KMS-11 (cell line): Measurements from ENCODE around the gene ZRANB2.

Experiments
- H2AFZ ChIP-seq: fragments of 200-600 bp; sonication (generic); 2 replicates; pipeline ENCODE4 v1.6.1; 2016; ENCODE audit warnings: antibody characterized with exemption, mixed run types, low read depth
- H3K27ac ChIP-seq: fragments of 200-600 bp; sonication (generic); 2 replicates; pipeline ENCODE4 v1.6.1; 2016; ENCODE audit warnings: mild to moderate bottlenecking, mixed run types
- H3K27me3 ChIP-seq: fragments of 200-600 bp; sonication (generic); 2 replicates; pipeline ENCODE4 v1.6.1; 2017; ENCODE audit warnings: mild to moderate bottlenecking, low read depth, mixed run types, moderate library complexity; ENCODE audit not compliant: insufficient read depth
- H3K36me3 ChIP-seq: fragments of 200-600 bp; sonication (generic); 2 replicates; pipeline ENCODE4 v1.6.1; 2017; ENCODE audit warnings: mild to moderate bottlenecking, mixed run types; ENCODE audit not compliant: insufficient read depth
- H3K4me1 ChIP-seq: fragments of 200-600 bp; sonication (generic); 2 replicates; pipeline ENCODE4 v1.6.1; 2016; ENCODE audit warnings: mild to moderate bottlenecking, low read depth, mixed run types; ENCODE audit not compliant: poor library complexity, severe bottlenecking
- H3K4me2 ChIP-seq: fragments of 200-600 bp; sonication (generic); 2 replicates; pipeline ENCODE4 v1.7.0; 2016; ENCODE audit warnings: mild to moderate bottlenecking, mixed run types
- H3K4me3 ChIP-seq: fragments of 200-600 bp; sonication (generic); IDR thresholded peaks from 2 replicates; pipeline ENCODE4 v1.6.1; 2017; ENCODE audit warnings: low read depth, low read length, mixed read lengths; ENCODE audit not compliant: insufficient read depth
- H3K79me2 ChIP-seq: fragments of 200-600 bp; sonication (generic); 2 replicates; pipeline ENCODE4 v1.6.1; 2016; ENCODE audit warnings: low read depth, mixed run types; ENCODE audit not compliant: insufficient read depth
- H3K9ac ChIP-seq: fragments of 200-600 bp; sonication (generic); 2 replicates; pipeline ENCODE4 v1.6.1; 2016; ENCODE audit warnings: mild to moderate bottlenecking, mixed run types
- H4K20me1 ChIP-seq: fragments of 200-600 bp; sonication (generic); 2 replicates; pipeline ENCODE4 v1.6.1; 2016; ENCODE audit warnings: mild to moderate bottlenecking, mixed run types; ENCODE audit not compliant: insufficient read depth
- TF ChIP-seq, protein P1 (sequence below): fragments of 200-600 bp; sonication (generic); conservative IDR thresholded peaks from 2 replicates; pipeline ENCODE4 v1.6.1; 2017; ENCODE audit warnings: low read depth, mild to moderate bottlenecking, antibody characterized with exemption, low read length, moderate library complexity, mixed read lengths

The ZRANB2 gene

DNA sequence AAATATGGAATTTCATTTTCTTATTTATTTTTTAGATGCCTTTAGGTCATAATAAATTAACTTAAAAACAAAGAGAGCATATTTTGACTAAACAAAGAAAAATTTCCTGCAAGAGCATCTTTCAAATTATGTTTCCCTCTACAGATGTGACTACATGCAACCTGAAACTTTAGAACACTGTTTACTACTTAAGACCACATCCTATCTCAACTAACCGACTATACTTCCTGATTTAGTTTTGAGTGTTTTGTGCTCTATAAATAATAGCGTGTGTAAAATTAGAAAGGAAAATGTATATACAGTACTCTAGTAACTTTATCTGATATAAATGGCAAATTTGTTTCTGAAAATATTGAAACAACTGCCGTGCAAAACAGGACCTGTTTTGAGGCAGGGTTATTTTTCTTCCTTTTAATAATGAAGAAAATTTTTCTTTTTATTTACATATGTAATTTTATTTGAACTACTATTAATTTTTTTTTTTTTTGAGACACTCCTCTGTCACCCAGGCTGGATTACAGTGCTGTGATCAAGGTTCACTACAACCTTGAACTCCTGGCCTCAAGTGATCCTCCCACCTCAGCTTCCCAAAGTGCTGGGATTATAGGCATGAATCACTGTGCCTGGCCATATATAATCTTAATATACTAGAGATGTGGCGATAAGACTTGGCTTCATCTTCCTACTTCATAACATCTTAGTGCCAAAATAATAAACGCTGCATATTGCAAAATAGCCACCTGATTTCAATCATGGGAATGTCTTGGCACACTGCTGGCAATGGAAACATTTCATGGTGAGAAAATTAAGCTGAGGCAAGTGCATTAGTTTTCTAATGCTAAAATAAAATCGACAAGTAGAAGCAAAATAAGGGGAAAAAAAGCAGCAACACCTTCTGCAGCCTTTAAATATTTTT is 12.3 kb downstream of the ZRANB2 start:
- Histone ChIP-seq H3K4me3 (no peak overlapping the region), H3K36me3 (peaks cover 10% of the 10 kb centered on the region; the same call in 1 of the 2 replicates), H3K4me1 (no peaks in the 10 kb centered on the region), H2AFZ (no peak overlapping the region), H3K27ac (no peak overlapping the region), H3K79me2 (no peaks in the 10 kb centered on the region), H3K27me3 (no peaks in the 10 kb centered on the region), H4K20me1 (no peaks in the 10 kb centered on the region), H3K9ac (no peak overlapping the region), H3K4me2 (no peak overlapping the region)
- TF ChIP-seq, protein P1, sequence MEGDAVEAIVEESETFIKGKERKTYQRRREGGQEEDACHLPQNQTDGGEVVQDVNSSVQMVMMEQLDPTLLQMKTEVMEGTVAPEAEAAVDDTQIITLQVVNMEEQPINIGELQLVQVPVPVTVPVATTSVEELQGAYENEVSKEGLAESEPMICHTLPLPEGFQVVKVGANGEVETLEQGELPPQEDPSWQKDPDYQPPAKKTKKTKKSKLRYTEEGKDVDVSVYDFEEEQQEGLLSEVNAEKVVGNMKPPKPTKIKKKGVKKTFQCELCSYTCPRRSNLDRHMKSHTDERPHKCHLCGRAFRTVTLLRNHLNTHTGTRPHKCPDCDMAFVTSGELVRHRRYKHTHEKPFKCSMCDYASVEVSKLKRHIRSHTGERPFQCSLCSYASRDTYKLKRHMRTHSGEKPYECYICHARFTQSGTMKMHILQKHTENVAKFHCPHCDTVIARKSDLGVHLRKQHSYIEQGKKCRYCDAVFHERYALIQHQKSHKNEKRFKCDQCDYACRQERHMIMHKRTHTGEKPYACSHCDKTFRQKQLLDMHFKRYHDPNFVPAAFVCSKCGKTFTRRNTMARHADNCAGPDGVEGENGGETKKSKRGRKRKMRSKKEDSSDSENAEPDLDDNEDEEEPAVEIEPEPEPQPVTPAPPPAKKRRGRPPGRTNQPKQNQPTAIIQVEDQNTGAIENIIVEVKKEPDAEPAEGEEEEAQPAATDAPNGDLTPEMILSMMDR = no peak

DNA sequence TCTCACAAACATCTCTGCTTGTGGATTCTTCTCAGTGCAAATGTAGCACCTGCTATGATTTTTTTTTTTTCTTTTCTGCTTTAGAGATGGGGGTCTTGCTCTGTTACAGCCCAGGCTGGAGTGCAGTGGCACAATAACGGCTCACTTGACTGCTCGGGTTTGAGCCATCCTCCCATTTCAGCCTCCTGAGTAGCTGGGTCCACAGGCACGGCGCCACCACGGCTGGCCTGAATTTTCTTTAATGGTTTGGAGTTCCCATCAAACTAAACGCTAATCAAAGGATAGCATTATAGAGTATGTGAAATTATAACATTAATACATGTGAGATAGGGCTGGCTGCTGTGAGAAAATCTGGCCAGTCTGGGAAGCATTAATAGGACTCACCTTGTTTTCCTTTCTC is 26.0 kb downstream of the ZRANB2 start:
- Histone ChIP-seq H3K4me3 (no peak overlapping the region), H4K20me1 (no peaks in the 10 kb centered on the region), H3K27me3 (no peaks in the 10 kb centered on the region), H3K9ac (no peak overlapping the region), H2AFZ (no peak overlapping the region), H3K4me1 (peaks cover 2% of the 10 kb centered on the region), H3K4me2 (no peak overlapping the region), H3K36me3 (no peaks in the 10 kb centered on the region), H3K79me2 (no peaks in the 10 kb centered on the region), H3K27ac (no peak overlapping the region)
- TF ChIP-seq, protein P1 = no peak

DNA sequence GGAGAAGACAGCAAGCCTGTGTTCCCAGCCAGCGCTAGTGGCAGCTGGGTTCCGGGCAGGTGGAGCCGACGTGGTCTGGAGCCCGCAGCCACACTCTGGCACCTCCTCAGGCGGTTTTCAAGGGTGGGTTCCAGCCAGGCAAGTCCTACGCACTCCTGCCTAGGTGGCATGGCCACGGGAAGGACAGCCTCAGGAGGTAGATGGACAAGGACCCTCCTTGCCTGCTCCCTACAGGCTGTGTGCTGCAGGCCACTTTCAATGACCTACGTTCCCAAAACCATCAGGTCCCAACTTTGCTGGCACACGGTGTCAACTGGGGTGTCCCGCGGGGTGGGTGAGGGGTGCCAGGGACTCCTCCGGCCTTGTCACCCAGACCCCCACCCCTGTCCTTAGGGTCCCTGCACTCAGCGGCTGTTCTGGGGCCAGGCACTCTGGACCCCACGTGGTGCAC is 26.5 kb downstream of the ZRANB2 start:
- Histone ChIP-seq H2AFZ (no peak overlapping the region), H4K20me1 (no peaks in the 10 kb centered on the region), H3K27ac (no peak overlapping the region), H3K36me3 (no peaks in the 10 kb centered on the region), H3K4me2 (no peak overlapping the region), H3K27me3 (no peaks in the 10 kb centered on the region), H3K9ac (no peak overlapping the region), H3K79me2 (no peaks in the 10 kb centered on the region), H3K4me1 (peaks cover 4% of the 10 kb centered on the region), H3K4me3 (no peak overlapping the region)
- TF ChIP-seq, protein P1 = no peak

DNA sequence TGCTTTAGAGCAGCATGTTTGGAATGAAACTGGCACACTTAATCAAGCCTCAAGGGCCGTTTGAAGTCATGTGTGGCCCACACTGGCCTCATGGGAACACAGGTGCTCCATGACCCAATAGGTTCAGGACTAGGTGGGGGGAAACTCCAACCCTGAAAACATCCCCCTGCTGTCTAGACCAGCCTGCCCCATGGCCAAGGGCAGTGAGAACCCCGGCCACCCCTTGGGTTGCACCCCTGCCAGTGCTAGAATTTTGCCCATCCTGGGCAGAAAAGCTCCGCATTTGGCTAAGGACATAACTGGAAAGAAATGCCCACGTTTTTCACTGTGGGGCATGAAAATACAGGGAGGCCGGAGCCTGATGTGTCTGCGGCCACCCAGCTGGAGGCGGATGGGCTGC is 27.1 kb downstream of the ZRANB2 start:
- Histone ChIP-seq H3K79me2 (no peaks in the 10 kb centered on the region), H3K27ac (no peak overlapping the region), H2AFZ (no peak overlapping the region), H3K4me2 (no peak overlapping the region), H3K27me3 (no peaks in the 10 kb centered on the region), H3K36me3 (no peaks in the 10 kb centered on the region), H3K4me1 (peaks cover 4% of the 10 kb centered on the region), H3K9ac (no peak overlapping the region), H3K4me3 (no peak overlapping the region), H4K20me1 (no peaks in the 10 kb centered on the region)
- TF ChIP-seq, protein P1 = no peak
